Measurements from ENCODE around the gene CCL4. TPM values are rescaled to one million over a fixed set of nuclear protein-coding genes. Genes with fewer than 3 reads are reported as not detected.
"Not testable (repeated sequence)": the region's sequence is repeated elsewhere in the genome, so short reads cannot be mapped to it uniquely, and the experiment has no call there.

CCL4 gene
- total RNA-seq, 2 donors from 2014 or later, result 5.8 to 16.5 TPM

DNA sequence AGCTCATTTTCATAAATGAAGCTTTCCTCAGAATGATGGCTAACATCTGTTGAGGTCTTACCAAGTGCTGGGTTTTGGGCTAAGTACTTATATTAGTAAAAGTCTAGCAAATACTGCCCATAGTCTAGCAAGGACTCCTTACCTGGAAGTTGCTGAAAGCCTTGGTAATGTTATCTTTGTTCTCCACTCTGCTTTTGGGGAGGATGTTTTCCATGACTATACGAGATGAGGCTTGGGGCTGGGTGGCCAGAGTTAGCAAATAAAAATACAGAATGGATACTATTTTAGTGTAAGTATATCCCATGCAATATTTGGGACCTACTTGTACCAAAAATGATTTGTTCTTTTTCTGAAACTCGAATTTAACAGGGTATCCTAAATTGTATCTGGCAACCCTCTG lies 31.9 kb upstream of the CCL4 start:
- DNase-seq (ENCODE audit: low spot score), result no peak
- Histone ChIP-seq H3K9me3 (no peaks in the 10 kb centered on the region), H3K27ac (no peak overlapping the region), H3K4me3 (no peak overlapping the region), H3K4me1 (ENCODE audit: control insufficient read depth in 1 of 2, low read depth in 2 of 2) (no peaks in the 10 kb centered on the region), H3K36me3 (no peaks in the 10 kb centered on the region), H3K27me3 (replicated peaks; ENCODE audit: insufficient read depth) (no peaks in the 10 kb centered on the region)
- TF ChIP-seq, protein P1, sequence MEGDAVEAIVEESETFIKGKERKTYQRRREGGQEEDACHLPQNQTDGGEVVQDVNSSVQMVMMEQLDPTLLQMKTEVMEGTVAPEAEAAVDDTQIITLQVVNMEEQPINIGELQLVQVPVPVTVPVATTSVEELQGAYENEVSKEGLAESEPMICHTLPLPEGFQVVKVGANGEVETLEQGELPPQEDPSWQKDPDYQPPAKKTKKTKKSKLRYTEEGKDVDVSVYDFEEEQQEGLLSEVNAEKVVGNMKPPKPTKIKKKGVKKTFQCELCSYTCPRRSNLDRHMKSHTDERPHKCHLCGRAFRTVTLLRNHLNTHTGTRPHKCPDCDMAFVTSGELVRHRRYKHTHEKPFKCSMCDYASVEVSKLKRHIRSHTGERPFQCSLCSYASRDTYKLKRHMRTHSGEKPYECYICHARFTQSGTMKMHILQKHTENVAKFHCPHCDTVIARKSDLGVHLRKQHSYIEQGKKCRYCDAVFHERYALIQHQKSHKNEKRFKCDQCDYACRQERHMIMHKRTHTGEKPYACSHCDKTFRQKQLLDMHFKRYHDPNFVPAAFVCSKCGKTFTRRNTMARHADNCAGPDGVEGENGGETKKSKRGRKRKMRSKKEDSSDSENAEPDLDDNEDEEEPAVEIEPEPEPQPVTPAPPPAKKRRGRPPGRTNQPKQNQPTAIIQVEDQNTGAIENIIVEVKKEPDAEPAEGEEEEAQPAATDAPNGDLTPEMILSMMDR (IDR thresholded peaks at IDR 0.05), result no peak
- no peak for ATAC-seq (ENCODE audit: insufficient number of reproducible peaks, low FRiP score, low read depth)

GRCh38 chr17:36072431-36073121 lies 31.1 kb upstream of the CCL4 start:
- ATAC-seq (ENCODE audit: insufficient number of reproducible peaks, low FRiP score, low read depth), result no peak
- no peaks in the 10 kb centered on the region for H3K4me1 ChIP-seq (ENCODE audit: control insufficient read depth in 1 of 2, low read depth in 2 of 2)
- no peak for DNase-seq (ENCODE audit: low spot score)

DNA sequence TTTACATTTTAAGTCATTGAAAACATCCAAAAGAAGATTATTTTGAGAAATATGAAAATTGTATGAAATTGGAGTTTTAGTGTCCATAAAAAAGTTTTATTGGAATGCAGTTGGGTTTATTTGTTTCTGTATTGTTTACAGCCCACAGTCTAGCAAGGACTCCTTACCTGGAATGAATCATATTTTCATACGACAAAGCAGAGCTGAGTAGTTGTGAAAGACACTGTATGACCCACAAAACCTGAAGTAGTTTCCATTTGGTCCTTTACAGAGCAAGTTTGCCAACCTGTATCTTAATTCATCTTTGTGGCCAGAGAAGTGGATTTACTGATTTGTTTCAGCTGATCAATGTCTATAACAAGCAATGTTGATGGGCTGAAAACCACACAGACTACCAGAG lies 29.3 kb upstream of the CCL4 start:
- Histone ChIP-seq H3K36me3 (no peaks in the 10 kb centered on the region), H3K4me1 (ENCODE audit: control insufficient read depth in 1 of 2, low read depth in 2 of 2) (no peaks in the 10 kb centered on the region), H3K9me3 (peaks cover 2% of the 10 kb centered on the region), H3K27me3 (replicated peaks; ENCODE audit: insufficient read depth) (no peaks in the 10 kb centered on the region), H3K4me3 (no peak overlapping the region), H3K27ac (no peak overlapping the region)
- ATAC-seq (ENCODE audit: insufficient number of reproducible peaks, low FRiP score, low read depth) (no peak), DNase-seq (ENCODE audit: low spot score) (no peak)
- TF ChIP-seq, protein P1 (IDR thresholded peaks at IDR 0.05), result no peak

More at GRCh38 chr17:36072431-36073121, 31.1 kb upstream of the CCL4 start:
- no peak overlapping the region for H3K27ac ChIP-seq
- H3K36me3 ChIP-seq, result no peaks in the 10 kb centered on the region
- no peak overlapping the region for H3K4me3 ChIP-seq
- peaks cover 2% of the 10 kb centered on the region for H3K9me3 ChIP-seq
- TF ChIP-seq, protein P1 (IDR thresholded peaks at IDR 0.05), result peak; percentile 48
- H3K27me3 ChIP-seq (replicated peaks; ENCODE audit: insufficient read depth), result no peaks in the 10 kb centered on the region

GRCh38 chr17:36081681-36082471 lies 21.8 kb upstream of the CCL4 start:
- not testable (repeated sequence) for H3K9me3 ChIP-seq; H3K27ac ChIP-seq; H3K4me3 ChIP-seq; H3K27me3 ChIP-seq (replicated peaks; ENCODE audit: insufficient read depth); DNase-seq (ENCODE audit: low spot score); H3K4me1 ChIP-seq (ENCODE audit: control insufficient read depth in 1 of 2, low read depth in 2 of 2); H3K36me3 ChIP-seq; ATAC-seq (ENCODE audit: insufficient number of reproducible peaks, low FRiP score, low read depth)

DNA sequence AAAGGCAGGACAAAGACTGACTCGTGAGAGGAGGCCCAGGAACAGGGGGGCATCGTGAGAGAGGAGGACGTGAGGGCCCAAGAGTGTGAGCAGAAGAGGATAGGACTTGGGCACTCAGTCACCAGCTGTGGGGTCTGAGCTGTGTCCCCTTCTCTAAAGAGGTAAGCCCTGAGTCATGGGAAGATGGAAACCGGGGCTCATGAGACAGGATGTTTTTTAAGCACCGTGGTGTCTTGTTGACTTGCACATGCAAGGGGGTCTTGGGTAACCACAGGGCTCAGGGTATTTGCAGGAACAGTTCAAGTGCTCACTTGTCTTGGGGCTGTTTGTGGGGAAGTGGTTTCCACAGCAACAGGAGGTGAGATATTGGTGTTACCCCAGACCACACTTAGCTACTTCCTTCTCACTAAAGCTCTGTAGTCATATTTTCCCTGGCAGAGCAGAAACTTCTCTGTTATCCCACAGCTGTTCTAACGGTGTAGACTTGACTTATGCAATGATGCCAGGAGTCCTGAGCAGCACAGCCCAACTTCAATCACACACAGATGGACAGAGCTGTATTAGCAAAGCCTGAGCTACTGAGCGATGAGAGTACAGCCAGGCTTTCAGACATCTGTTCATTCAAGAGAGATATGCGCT lies 21.0 kb upstream of the CCL4 start:
- H3K27me3 ChIP-seq (replicated peaks; ENCODE audit: insufficient read depth); H3K9me3 ChIP-seq; H3K27ac ChIP-seq; ATAC-seq (ENCODE audit: insufficient number of reproducible peaks, low FRiP score, low read depth); H3K4me1 ChIP-seq (ENCODE audit: control insufficient read depth in 1 of 2, low read depth in 2 of 2); H3K4me3 ChIP-seq; DNase-seq (ENCODE audit: low spot score); H3K36me3 ChIP-seq: not testable (repeated sequence)

DNA sequence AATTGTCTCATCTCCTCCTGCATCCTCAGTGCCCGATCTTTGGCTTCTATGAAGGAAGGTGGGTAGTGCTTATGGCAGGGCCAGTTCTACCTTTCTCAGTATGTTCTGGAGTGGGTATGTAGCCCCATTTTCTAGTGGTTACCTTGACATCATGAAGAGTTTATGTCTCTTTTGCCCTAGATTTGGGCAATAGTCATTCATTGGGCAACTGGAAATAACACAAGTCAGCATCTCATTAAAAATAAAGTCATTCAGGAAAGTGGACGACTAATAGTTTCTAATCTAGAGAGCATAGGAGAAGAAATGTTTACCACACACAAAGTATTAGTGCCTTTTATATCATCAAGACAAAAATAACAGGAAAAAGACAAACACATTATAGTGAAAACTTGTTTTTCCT lies 19.9 kb upstream of the CCL4 start:
- H3K27ac ChIP-seq; H3K4me3 ChIP-seq; ATAC-seq (ENCODE audit: insufficient number of reproducible peaks, low FRiP score, low read depth); H3K27me3 ChIP-seq (replicated peaks; ENCODE audit: insufficient read depth); H3K36me3 ChIP-seq; H3K4me1 ChIP-seq (ENCODE audit: control insufficient read depth in 1 of 2, low read depth in 2 of 2); DNase-seq (ENCODE audit: low spot score); H3K9me3 ChIP-seq: not testable (repeated sequence)
